Immature natural killer cell (primary cell): ENCODE results near the gene PCSK6. TPM values are rescaled to one million over a fixed set of nuclear protein-coding genes. Genes with fewer than 3 reads are reported as not detected.

Source experiments
- DNase-seq, 3 donors: peaks; one replicate each; pipeline ENCODE4 v3.0.0; 2022; ENCODE audit warnings: mixed read lengths in 1 of 3
- H3K27ac Mint-ChIP-seq, 6 donors: one replicate each; pipeline ENCODE4 v1.8.0; 2020; ENCODE audit warnings: mixed read lengths in 6 of 6, mild to moderate bottlenecking in 5 of 6, inconsistent platforms in 4 of 6, moderate library complexity in 3 of 6
- H3K27me3 Mint-ChIP-seq, 3 donors: one replicate each; pipeline ENCODE4 v1.8.0; 2020 to 2021; ENCODE audit warnings: low read depth in 3 of 3, mild to moderate bottlenecking in 3 of 3, mixed read lengths in 3 of 3, moderate library complexity in 3 of 3, inconsistent platforms in 1 of 3
- H3K36me3 Mint-ChIP-seq, 3 donors: one replicate each; pipeline ENCODE4 v1.8.0; 2020; ENCODE audit warnings: mixed read lengths in 3 of 3, inconsistent platforms in 2 of 3, mild to moderate bottlenecking in 2 of 3
- H3K4me1 Mint-ChIP-seq, 2 donors: one replicate each; pipeline ENCODE4 v1.8.0; 2020; ENCODE audit warnings: inconsistent platforms in 2 of 2, mild to moderate bottlenecking in 2 of 2, mixed read lengths in 2 of 2, moderate library complexity in 1 of 2
- H3K4me3 Mint-ChIP-seq, 5 donors: one replicate each; pipeline ENCODE4 v1.8.0; 2020; ENCODE audit warnings: mild to moderate bottlenecking in 5 of 5, mixed read lengths in 5 of 5, inconsistent platforms in 3 of 5, moderate library complexity in 3 of 5
- H3K9me3 Mint-ChIP-seq, 6 donors: one replicate each; pipeline ENCODE4 v1.8.0; 2020; ENCODE audit warnings: mild to moderate bottlenecking in 6 of 6, mixed read lengths in 6 of 6, inconsistent platforms in 4 of 6, moderate library complexity in 3 of 6
- polyA plus RNA-seq, 3 donors: library from polyadenylated mRNA; unstranded; fragments of 300-500 nt; fragmentation: Illumina TruSeq; gene quantifications; one replicate each; pipeline ENCODE4 v1.2.3, GENCODE V29; 2021

PCSK6 gene
- polyA plus RNA-seq, 3 donors from 2014 or later, result 1.7 to 3.0 TPM; not detected in 1

GRCh38 chr15:101396484-101397261 is 92.8 kb downstream of the PCSK6 start:
- H3K4me3 Mint-ChIP-seq, result peak overlapping the region in 4 of 5 donors; percentile 10 to 85 (median 32)

GRCh38 chr15:101394654-101395053 is 94.9 kb downstream of the PCSK6 start:
- Mint-ChIP-seq H3K27me3 (peaks cover 2 to 15% (median 5%) of the 10 kb centered on the region in 3 donors), H3K4me3 (peak overlapping the region in 2 of 5 donors; percentile 5 to 30), H3K4me1 (peaks cover 12 to 67% of the 10 kb centered on the region in 2 donors), H3K9me3 (no peaks in the 10 kb centered on the region), H3K27ac (no peak overlapping the region), H3K36me3 (no peaks in the 10 kb centered on the region)
- DNase-seq, result no peak

More at GRCh38 chr15:101396484-101397261, 92.8 kb downstream of the PCSK6 start:
- H3K27ac Mint-ChIP-seq, result peak overlapping the region in 1 of 6 donors; percentile 23
- H3K36me3 Mint-ChIP-seq, result no peaks in the 10 kb centered on the region
- H3K4me1 Mint-ChIP-seq, result peaks cover 12 to 57% of the 10 kb centered on the region in 2 donors
- H3K27me3 Mint-ChIP-seq, result peaks cover 5 to 18% (median 5%) of the 10 kb centered on the region in 3 donors
- no peak for DNase-seq
- no peaks in the 10 kb centered on the region for H3K9me3 Mint-ChIP-seq

GRCh38 chr15:101394056-101394630 is 95.4 kb downstream of the PCSK6 start:
- H3K27me3 Mint-ChIP-seq, result peaks cover 2 to 15% (median 5%) of the 10 kb centered on the region in 3 donors
- no peaks in the 10 kb centered on the region for H3K36me3 Mint-ChIP-seq
- H3K4me3 Mint-ChIP-seq, result peak overlapping the region in 2 of 5 donors; percentile 8 to 70
- H3K9me3 Mint-ChIP-seq, result no peaks in the 10 kb centered on the region
- peaks cover 12 to 67% of the 10 kb centered on the region in 2 donors for H3K4me1 Mint-ChIP-seq
- H3K27ac Mint-ChIP-seq, result peak overlapping the region in 1 of 6 donors; percentile 61
- peak in 1 of 3 donors; percentile 18 for DNase-seq

- peaks cover 2 to 20% (median 5%) of the 10 kb centered on the region in 3 donors for H3K27me3 Mint-ChIP-seq
- peaks cover 12 to 65% of the 10 kb centered on the region in 2 donors for H3K4me1 Mint-ChIP-seq
- H3K9me3 Mint-ChIP-seq, result no peaks in the 10 kb centered on the region
- no peaks in the 10 kb centered on the region for H3K36me3 Mint-ChIP-seq
- DNase-seq, result no peak
- no peak overlapping the region for H3K4me3 Mint-ChIP-seq
- peak overlapping the region in 1 of 6 donors; percentile 61 for H3K27ac Mint-ChIP-seq
Measured at GRCh38 chr15:101393172-101393571, 96.3 kb downstream of the PCSK6 start.

GRCh38 chr15:101391981-101392640 is 97.4 kb downstream of the PCSK6 start:
- Mint-ChIP-seq H3K27ac (peak overlapping the region in 2 of 6 donors; percentile 11 to 73), H3K36me3 (peaks cover 0 to 4% (median 0%) of the 10 kb centered on the region in 3 donors), H3K4me1 (peaks cover 3 to 54% of the 10 kb centered on the region in 2 donors), H3K4me3 (peak overlapping the region in 4 of 5 donors; percentile 23 to 72 (median 56)), H3K9me3 (no peaks in the 10 kb centered on the region), H3K27me3 (peaks cover 2 to 21% (median 2%) of the 10 kb centered on the region in 3 donors)
- peak in 1 of 3 donors; percentile 14 for DNase-seq

DNA sequence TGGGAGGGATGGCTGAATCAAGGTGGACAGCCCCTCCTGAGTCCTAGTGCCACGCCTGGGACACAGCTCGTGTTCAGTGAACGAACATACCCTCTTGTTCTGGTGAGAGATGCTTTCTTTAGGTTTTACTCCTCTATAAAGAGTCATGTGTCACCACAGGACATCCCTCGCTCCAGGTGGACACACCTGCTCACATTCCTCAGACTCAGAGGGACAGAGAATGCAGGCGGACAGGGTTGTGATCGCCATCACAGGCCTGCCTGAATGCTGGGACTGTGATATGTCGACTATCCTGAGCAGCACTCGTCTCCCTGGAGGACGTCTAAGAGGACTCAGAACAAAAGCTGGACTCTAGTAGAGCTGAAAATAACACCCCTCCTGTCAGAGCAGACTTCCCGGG is 98.1 kb downstream of the PCSK6 start:
- Mint-ChIP-seq H3K27ac (peak overlapping the region in 2 of 6 donors; percentile 11 to 73), H3K9me3 (no peaks in the 10 kb centered on the region), H3K4me3 (peak overlapping the region in 4 of 5 donors; percentile 23 to 72 (median 56)), H3K27me3 (peaks cover 1 to 17% (median 4%) of the 10 kb centered on the region in 3 donors), H3K36me3 (peaks cover 0 to 4% (median 0%) of the 10 kb centered on the region in 3 donors), H3K4me1 (peaks cover 3 to 49% of the 10 kb centered on the region in 2 donors)
- DNase-seq, result no peak

GRCh38 chr15:101390462-101390861 is 99.0 kb downstream of the PCSK6 start:
- Mint-ChIP-seq H3K4me3 (no peak overlapping the region), H3K27ac (no peak overlapping the region), H3K36me3 (peaks cover 0 to 4% (median 0%) of the 10 kb centered on the region in 3 donors), H3K9me3 (no peaks in the 10 kb centered on the region), H3K27me3 (peaks cover 0 to 13% (median 4%) of the 10 kb centered on the region in 3 donors), H3K4me1 (peaks cover 3 to 43% of the 10 kb centered on the region in 2 donors)
- no peak for DNase-seq

GRCh38 chr15:101390060-101390459 is 99.4 kb downstream of the PCSK6 start:
- Mint-ChIP-seq H3K4me3 (no peak overlapping the region), H3K36me3 (peaks cover 0 to 4% (median 0%) of the 10 kb centered on the region in 3 donors), H3K4me1 (peaks cover 3 to 42% of the 10 kb centered on the region in 2 donors), H3K27ac (no peak overlapping the region), H3K27me3 (peaks cover 0 to 12% (median 4%) of the 10 kb centered on the region in 3 donors), H3K9me3 (no peaks in the 10 kb centered on the region)
- no peak for DNase-seq

DNA sequence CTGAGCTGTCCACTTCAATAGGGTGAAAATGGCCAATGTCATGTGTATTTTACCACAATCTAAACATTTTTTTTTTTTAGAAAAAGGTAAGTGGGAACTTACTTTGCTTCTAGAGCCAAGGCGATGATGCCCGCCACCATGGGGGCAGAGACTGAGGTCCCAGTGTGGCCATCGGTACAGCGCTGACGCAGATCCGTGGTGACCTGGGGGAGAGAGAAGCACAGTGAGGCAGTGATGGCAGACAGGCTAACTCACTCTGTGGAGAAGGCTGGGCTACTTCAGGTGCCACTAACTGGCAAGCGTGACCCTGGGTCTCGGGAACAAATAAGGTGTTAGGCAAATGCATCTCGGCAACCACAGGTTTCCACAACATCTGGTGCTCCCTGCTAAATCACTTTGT is 100.1 kb downstream of the PCSK6 start:
- peaks cover 3 to 37% of the 10 kb centered on the region in 2 donors for H3K4me1 Mint-ChIP-seq
- no peaks in the 10 kb centered on the region for H3K9me3 Mint-ChIP-seq
- no peak for DNase-seq
- no peak overlapping the region for H3K4me3 Mint-ChIP-seq
- H3K27me3 Mint-ChIP-seq, result peaks cover 0 to 10% (median 3%) of the 10 kb centered on the region in 3 donors
- peaks cover 0 to 4% (median 0%) of the 10 kb centered on the region in 3 donors for H3K36me3 Mint-ChIP-seq
- no peak overlapping the region for H3K27ac Mint-ChIP-seq

- Mint-ChIP-seq H3K9me3 (no peaks in the 10 kb centered on the region), H3K4me1 (peaks cover 3 to 24% of the 10 kb centered on the region in 2 donors)
Measured at GRCh38 chr15:101388046-101388445, 101.5 kb downstream of the PCSK6 start.

DNA sequence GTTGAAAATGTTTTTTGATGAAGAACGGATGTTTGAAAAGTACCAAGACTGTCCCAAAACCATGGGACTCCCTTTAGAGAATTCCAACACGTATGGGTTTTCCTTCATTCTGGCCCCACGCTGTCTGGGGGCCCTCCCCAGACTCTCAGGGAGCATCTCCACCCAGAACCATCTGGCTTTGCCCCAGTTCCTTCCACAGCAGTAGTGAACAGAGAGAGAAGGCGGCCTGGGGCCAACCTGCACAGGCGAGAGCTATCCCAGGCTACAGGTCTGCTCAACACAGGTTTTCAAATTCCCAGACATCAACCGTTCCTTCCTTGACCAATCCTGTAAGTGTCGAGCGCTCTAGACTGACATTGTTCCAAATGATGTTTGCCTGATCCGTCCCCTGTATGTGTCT is 101.9 kb downstream of the PCSK6 start:
- no peak overlapping the region for H3K27ac Mint-ChIP-seq
- peaks cover 0 to 4% (median 0%) of the 10 kb centered on the region in 3 donors for H3K36me3 Mint-ChIP-seq
- DNase-seq, result no peak
- no peak overlapping the region for H3K4me3 Mint-ChIP-seq
- peaks cover 0 to 8% (median 2%) of the 10 kb centered on the region in 3 donors for H3K27me3 Mint-ChIP-seq
- H3K9me3 Mint-ChIP-seq, result no peaks in the 10 kb centered on the region
- peaks cover 3 to 19% of the 10 kb centered on the region in 2 donors for H3K4me1 Mint-ChIP-seq

More at GRCh38 chr15:101388046-101388445, 101.5 kb downstream of the PCSK6 start:
- Mint-ChIP-seq H3K27ac (no peak overlapping the region), H3K27me3 (peaks cover 0 to 8% (median 2%) of the 10 kb centered on the region in 3 donors), H3K4me3 (no peak overlapping the region), H3K36me3 (peaks cover 0 to 4% (median 0%) of the 10 kb centered on the region in 3 donors)
- no peak for DNase-seq

DNA sequence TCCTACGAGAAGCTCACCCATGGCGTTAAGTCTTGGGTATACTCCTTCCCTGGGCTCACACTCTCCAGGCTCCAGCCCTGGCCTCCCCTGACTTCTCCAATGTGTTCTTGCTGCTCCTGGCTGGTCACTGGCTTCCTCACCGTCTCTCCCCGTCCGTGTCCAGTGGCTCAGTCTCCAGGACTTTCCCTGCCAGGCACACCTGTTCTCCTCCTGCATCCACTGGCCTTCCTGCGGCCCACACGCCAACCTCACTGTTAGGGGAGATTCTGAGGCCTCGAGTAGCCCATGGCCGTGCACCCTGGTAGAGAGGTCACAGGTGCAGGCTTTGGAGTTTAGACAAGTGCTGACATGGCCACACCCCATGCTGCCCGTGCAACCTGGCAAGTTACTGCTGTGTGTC is 102.5 kb downstream of the PCSK6 start:
- Mint-ChIP-seq H3K4me3 (no peak overlapping the region), H3K36me3 (peaks cover 0 to 4% (median 0%) of the 10 kb centered on the region in 3 donors), H3K27ac (no peak overlapping the region), H3K9me3 (no peaks in the 10 kb centered on the region), H3K27me3 (peaks cover 0 to 8% (median 2%) of the 10 kb centered on the region in 3 donors), H3K4me1 (peaks cover 2 to 13% of the 10 kb centered on the region in 2 donors)
- DNase-seq, result no peak

DNA sequence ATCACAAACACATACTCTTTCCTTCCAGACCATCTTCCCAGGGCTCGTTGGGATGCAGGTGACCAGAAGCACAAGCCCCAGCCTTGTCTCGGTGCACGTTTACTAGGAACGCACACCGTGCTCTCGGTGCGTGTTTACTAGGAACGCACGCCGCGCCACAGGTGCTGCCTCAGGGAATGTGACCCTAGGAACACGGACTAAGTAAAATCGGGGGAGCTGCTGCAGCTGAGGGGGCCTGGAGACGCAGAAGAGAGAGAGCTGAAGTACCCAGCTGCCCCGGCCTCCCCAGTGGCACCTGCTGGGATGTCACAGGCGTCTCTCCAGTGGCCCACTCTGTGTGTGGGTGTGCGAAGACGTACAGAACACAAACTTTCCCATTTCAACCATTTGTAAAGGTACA is 103.5 kb downstream of the PCSK6 start:
- H3K36me3 Mint-ChIP-seq, result peaks cover 0 to 4% (median 0%) of the 10 kb centered on the region in 3 donors
- H3K27me3 Mint-ChIP-seq, result peaks cover 0 to 8% (median 4%) of the 10 kb centered on the region in 3 donors
- no peak overlapping the region for H3K4me3 Mint-ChIP-seq
- H3K27ac Mint-ChIP-seq, result peak overlapping the region in 1 of 6 donors; percentile 29
- H3K4me1 Mint-ChIP-seq, result peaks cover 0 to 4% of the 10 kb centered on the region in 2 donors
- no peaks in the 10 kb centered on the region for H3K9me3 Mint-ChIP-seq
- no peak for DNase-seq
